Ectodermal cell (in vitro differentiated cells): ENCODE measurements around the gene CANX. TPM values are rescaled to one million over a fixed set of nuclear protein-coding genes. Genes with fewer than 3 reads are reported as not detected.
"Not testable (repeated sequence)": the region's sequence is repeated elsewhere in the genome, so short reads cannot be mapped to it uniquely, and the experiment has no call there.

Experiments
- H3K27ac ChIP-seq: 2 replicates; pipeline ENCODE4 v1.7.0; 2013; ENCODE audit warnings: mild to moderate bottlenecking, low read depth, low read length; ENCODE audit not compliant: insufficient read depth, poor library complexity, severe bottlenecking
- H3K27me3 ChIP-seq: 2 replicates; pipeline ENCODE4 v1.7.0; 2013; ENCODE audit warnings: mild to moderate bottlenecking, low read length; ENCODE audit not compliant: insufficient read depth, control insufficient read depth, poor library complexity, severe bottlenecking
- H3K36me3 ChIP-seq: one replicate; pipeline ENCODE4 v1.7.0; 2013; ENCODE audit warnings: low read length; ENCODE audit not compliant: control insufficient read depth, insufficient read depth
- H3K4me1 ChIP-seq: one replicate; pipeline ENCODE4 v1.7.0; 2013; ENCODE audit warnings: low read length; ENCODE audit not compliant: control insufficient read depth, insufficient read depth
- H3K4me3 ChIP-seq: 2 replicates; pipeline ENCODE4 v1.7.0; 2013; ENCODE audit warnings: low read depth, low read length, control low read depth; ENCODE audit not compliant: insufficient read depth
- H3K9me3 ChIP-seq: 2 replicates; pipeline ENCODE4 v1.7.0; 2013; ENCODE audit warnings: mild to moderate bottlenecking, low read length, moderate library complexity; ENCODE audit not compliant: control insufficient read depth
- WGBS, 2 experiments: methylation state at CpG; one replicate each; pipeline ENCODE4 v1.1.7; 2013; ENCODE audit warnings: missing lambda C conversion rate in 2 of 2; 5-methylcytosine and 5-hydroxymethylcytosine counted together
- polyA plus RNA-seq, 4 experiments: library from polyadenylated mRNA; stranded (reverse); fragments of 50-300 nt; gene quantifications; one replicate each; pipeline ENCODE4 v1.2.3, GENCODE V29; 2013

The CANX gene
- polyA plus RNA-seq (2013, experiment 1 of 4) = 296 TPM
- 266 TPM for polyA plus RNA-seq (2013, experiment 2 of 4)
- polyA plus RNA-seq (2013, experiment 3 of 4) = 187 TPM
- polyA plus RNA-seq (2013, experiment 4 of 4) = 202 TPM

DNA sequence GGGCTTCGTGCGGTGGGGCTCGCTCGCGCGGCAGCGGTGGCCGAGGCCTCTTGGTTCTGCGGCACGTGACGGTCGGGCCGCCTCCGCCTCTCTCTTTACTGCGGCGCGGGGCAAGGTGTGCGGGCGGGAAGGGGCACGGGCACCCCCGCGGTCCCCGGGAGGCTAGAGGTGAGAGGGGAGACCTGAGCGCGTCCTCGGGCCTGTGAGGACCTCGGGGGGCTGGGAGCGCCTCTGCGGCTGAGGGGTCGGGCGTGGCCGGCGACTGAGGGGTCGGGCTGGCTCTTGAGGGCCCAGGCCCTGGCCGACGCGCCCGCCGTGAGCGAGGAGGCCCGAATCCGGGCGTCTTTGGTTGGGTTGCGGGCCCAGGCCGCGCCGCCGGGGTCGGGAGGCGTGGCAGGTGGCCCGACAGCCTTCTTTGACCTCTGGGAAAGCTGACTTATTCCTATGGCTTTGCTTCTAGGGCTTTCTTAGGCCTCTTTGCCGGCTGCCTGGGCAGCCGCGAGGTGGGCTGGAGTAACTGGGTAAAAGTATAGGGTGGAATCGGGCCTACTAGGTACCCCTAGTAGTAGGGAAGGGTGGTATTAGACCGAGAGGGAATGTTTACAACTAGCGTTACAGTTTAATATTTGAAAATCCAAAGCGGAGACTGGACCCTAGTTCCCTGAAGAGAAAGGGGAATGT lies at the start of gene CANX:
Gene CANX (plus strand): TSS at position 33 of the 681 bp plus-strand sequence. CDS start 6,715 bp downstream, outside the sequence.
- Histone ChIP-seq H3K4me3 (peak within 1 kb of the TSS; percentile 84), H3K36me3 (peaks cover 20% of the 10 kb centered on the region), H3K27me3 (no peaks in the 10 kb centered on the region), H3K9me3 (no peaks in the 10 kb centered on the region), H3K4me1 (peaks cover 7% of the 10 kb centered on the region), H3K27ac (peak within 1 kb of the TSS; percentile 94)
- 0 to 1% methylated on average over 58 of the region's 58 CpGs for WGBS, 2 experiments

GRCh38 chr5:179649166-179649703 lies 49.5 kb upstream of the CANX start:
- not testable (repeated sequence) for H3K27me3 ChIP-seq, H3K36me3 ChIP-seq, H3K4me3 ChIP-seq, H3K4me1 ChIP-seq, H3K9me3 ChIP-seq, H3K27ac ChIP-seq
- WGBS, 2 experiments = 90 to 93% methylated on average over 7 to 10 of the region's 10 CpGs

GRCh38 chr5:179650245-179650644 lies 48.5 kb upstream of the CANX start:
- 95 to 96% methylated on average over 22 to 23 of the region's 26 CpGs for WGBS, 2 experiments
- H3K27me3 ChIP-seq, H3K36me3 ChIP-seq, H3K27ac ChIP-seq, H3K9me3 ChIP-seq, H3K4me3 ChIP-seq, H3K4me1 ChIP-seq: not testable (repeated sequence)

- WGBS, 2 experiments = 89 to 90% methylated on average over 1 of the region's 2 CpGs
- H3K27me3 ChIP-seq, H3K36me3 ChIP-seq, H3K4me1 ChIP-seq, H3K4me3 ChIP-seq, H3K9me3 ChIP-seq, H3K27ac ChIP-seq: not testable (repeated sequence)
These were observed 45.6 kb upstream of the CANX start for GRCh38 chr5:179653135-179653534.

- H3K27me3 ChIP-seq = not testable (repeated sequence)
- 36 to 41% methylated on average over 7 to 8 of the region's 50 CpGs for WGBS, 2 experiments
These were observed 41.2 kb upstream of the CANX start for GRCh38 chr5:179657302-179658178.

DNA sequence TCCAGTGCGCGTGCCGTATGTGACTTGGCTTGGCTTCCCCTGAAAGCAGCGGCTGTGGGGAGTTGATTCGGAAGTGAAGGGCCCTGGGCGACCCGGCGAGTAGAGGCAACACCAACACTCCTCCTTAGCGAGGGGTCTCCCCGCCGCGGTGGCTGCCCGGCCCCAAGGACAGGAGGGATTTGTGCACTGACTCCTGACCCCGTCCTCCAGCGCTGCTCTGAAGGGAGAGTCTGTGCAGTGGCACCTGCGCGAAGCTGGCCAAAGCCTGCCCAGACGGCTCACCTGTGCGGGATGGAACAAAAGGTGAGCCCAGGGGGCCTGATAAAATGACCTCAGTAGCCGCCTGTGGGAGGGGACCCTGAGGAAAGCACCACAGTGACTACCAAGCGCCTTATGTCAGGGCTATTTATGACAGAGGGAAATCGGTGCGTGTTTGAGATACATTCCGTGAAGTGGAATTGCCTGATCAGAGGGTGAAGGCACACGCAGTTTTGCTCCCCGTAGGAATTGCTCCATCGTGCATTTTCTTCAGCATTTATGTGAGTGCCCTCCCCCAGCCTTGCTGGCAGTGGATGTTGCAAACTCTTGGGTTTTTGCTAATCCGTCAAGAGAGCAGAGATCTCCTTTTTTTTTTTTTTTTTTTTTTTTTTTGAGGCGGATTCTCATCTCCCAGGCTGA lies 40.4 kb upstream of the CANX start:
- not testable (repeated sequence) for H3K36me3 ChIP-seq, H3K9me3 ChIP-seq, H3K4me1 ChIP-seq, H3K27ac ChIP-seq, H3K27me3 ChIP-seq
- WGBS, 2 experiments = 32% methylated on average over 10 to 11 of the region's 29 CpGs
- peak overlapping the region; percentile 37 for H3K4me3 ChIP-seq

More at GRCh38 chr5:179657302-179658178, 41.2 kb upstream of the CANX start:
- H3K36me3 ChIP-seq, H3K9me3 ChIP-seq, H3K4me3 ChIP-seq, H3K4me1 ChIP-seq, H3K27ac ChIP-seq: not testable (repeated sequence)

GRCh38 chr5:179661647-179662046 lies 37.1 kb upstream of the CANX start:
- H3K27me3 ChIP-seq, H3K4me3 ChIP-seq, H3K27ac ChIP-seq, H3K36me3 ChIP-seq, H3K4me1 ChIP-seq, H3K9me3 ChIP-seq: not testable (repeated sequence)
- WGBS, 2 experiments = 94 to 95% methylated on average over 6 of the region's 6 CpGs

GRCh38 chr5:179668391-179668790 lies 30.4 kb upstream of the CANX start:
- no peak overlapping the region for H3K27ac ChIP-seq
- no peaks in the 10 kb centered on the region for H3K9me3 ChIP-seq
- no peaks in the 10 kb centered on the region for H3K36me3 ChIP-seq
- H3K4me3 ChIP-seq = no peak overlapping the region
- H3K27me3 ChIP-seq = no peaks in the 10 kb centered on the region
- 48% methylated on average over 7 of the region's 7 CpGs for WGBS, 2 experiments
- H3K4me1 ChIP-seq = no peaks in the 10 kb centered on the region

- Histone ChIP-seq H3K36me3 (no peaks in the 10 kb centered on the region), H3K9me3 (no peaks in the 10 kb centered on the region), H3K27me3 (no peaks in the 10 kb centered on the region), H3K27ac (peak overlapping the region; percentile 38), H3K4me3 (peak overlapping the region; percentile 80), H3K4me1 (no peaks in the 10 kb centered on the region)
- 5% methylated on average over 78 of the region's 78 CpGs for WGBS, 2 experiments
These were observed 20.3 kb upstream of the CANX start for GRCh38 chr5:179678223-179679013.
